Suppressor macrophage (primary cell): ENCODE data around the gene LITAFD.
"Not testable (repeated sequence)": the region's sequence is repeated elsewhere in the genome, so short reads cannot be mapped to it uniquely, and the experiment has no call there.

ENCODE experiments used
- DNase-seq, 4 experiments: peaks; one replicate each; pipeline ENCODE4 v3.0.0-alpha.2; 2020 to 2022

The LITAFD gene

DNA sequence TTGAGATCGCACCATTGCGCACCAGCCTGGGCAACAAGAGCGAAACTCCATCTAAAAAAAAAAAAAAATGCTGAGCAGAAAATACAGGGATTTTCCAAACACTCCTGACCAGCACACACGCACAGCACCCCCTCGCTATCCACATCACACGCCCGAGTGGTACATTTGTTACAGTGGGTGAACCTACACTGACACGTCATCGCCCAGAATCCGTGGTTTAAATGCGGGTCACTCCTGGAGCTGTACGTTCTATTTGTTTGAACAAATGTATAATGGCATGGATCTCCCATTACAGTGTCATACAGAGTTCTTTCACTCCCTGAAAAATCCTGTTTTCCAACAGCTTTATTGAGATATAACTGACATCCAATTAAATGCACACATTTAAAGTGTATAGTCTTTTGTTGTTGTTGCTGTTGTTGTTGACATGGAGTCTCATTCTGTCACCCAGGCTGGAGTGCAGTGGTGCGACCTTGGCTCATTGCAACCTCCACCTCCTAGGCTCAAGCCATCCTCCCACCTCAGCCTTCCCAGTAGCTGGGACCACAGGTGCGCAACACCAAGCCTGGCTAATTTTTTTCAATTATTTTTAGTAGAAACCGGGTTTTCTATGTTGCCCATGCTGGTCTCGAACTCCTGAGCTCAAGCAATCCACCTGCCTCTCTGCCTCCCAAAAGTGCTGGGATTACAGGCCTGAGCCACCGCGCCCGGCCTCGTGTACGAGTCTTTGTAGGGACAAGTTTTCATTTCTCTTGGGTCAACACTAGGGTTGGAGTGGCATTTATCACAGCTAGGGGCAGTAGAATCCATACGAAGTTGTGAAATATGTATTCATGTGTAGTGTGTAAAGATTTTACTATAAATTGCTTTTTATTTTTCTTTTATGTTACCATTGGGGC, 8.9 kb upstream of the LITAFD start:
- no peak for DNase-seq

GRCh38 chr16:8873866-8874195, 8.3 kb upstream of the LITAFD start:
- not testable (repeated sequence) for DNase-seq

DNA sequence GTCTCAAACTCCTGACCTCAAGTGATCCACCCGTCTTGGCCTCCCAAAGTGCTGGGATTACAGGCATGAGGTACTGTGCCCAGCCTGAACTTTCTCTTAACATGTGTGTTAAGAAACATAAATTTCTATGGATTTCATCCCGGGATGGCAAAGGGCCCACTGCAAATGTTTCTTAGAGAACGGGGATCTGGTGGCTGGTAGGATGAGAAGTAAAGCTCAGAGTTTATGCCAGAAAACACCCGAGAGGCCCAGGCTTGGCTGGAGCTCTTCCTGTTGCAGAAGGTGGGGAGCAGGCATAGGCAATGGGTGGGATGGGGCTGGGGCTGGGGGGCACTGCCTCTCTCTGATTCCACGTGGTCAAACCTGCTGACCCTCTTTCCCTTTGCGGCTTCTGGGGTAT, 7.8 kb upstream of the LITAFD start:
- no peak for DNase-seq

- not testable (repeated sequence) for DNase-seq
Observed at GRCh38 chr16:8875317-8875716, 6.8 kb upstream of the LITAFD start.

DNA sequence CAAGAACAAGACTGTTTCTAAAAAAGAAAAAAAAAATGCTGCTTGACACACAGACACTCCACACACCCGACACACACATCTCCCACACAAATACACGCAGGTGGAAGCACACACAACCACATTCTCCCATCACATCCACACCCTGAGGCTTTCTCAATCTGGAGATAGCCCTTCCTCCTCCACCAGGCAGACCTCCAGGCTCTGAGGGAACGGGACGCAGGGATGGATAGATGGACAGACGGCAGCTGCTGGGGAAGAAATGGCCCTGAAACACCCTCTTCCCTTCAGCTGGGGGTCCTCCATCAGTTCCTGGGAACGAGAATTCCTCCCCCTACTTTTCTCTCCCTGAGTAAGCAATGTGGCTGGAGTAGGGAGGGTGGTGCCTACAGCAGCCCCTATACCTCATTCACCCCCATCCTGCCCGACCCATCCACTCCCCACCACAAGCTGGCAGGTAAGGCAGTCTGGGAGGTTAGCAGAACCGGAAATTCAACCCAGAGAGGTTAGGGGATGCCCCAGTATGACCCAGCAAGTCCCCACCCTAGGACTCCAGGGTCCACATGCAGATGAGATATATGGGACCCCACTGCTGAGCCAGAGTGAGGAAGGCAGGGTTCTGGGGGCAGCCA, 4.1 kb upstream of the LITAFD start:
- DNase-seq, result no peak

GRCh38 chr16:8878523-8878911, 3.6 kb upstream of the LITAFD start:
- no peak for DNase-seq

DNA sequence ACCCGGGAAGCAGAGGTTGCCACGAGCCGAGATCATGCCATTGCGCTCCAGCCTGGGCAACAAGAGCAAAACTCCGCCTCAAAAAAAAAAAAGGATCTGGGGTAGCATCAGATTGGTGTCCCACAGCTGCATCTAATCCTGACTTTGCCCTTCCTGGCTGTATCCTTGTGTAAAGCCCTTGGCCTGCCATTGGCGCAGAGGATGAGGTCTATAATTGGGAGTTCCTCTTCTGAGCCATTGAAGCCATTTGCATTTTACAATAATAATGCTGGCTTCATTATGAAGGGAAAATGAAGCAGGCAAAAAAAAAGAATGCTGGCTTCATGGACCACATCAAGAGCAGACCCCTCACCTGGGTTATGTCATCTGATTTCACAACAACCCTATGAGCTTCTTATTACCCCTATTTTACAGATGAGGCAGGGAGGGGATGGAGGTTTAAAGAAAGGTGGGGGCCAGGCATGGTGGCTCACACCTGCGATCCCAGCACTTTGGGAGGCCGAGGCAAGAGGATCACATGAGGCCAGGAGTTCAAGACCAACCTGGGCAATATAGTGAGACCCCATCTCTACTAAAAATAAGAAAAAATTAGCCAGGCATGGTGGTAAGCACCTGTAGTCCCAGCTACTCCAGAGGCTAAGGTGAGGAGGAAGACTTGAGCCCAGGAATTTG, 1.2 kb upstream of the LITAFD start:
- no peak for DNase-seq

GRCh38 chr16:8882725-8883377, 700 bp downstream of the LITAFD start:
- no peak for DNase-seq

- DNase-seq, result no peak
Observed at GRCh38 chr16:8885674-8886592, 3.8 kb downstream of the LITAFD start.

GRCh38 chr16:8886593-8887430, 4.7 kb downstream of the LITAFD start:
- DNase-seq, result no peak

- DNase-seq, result no peak
Observed at GRCh38 chr16:8887431-8887765, 5.2 kb downstream of the LITAFD start.

DNA sequence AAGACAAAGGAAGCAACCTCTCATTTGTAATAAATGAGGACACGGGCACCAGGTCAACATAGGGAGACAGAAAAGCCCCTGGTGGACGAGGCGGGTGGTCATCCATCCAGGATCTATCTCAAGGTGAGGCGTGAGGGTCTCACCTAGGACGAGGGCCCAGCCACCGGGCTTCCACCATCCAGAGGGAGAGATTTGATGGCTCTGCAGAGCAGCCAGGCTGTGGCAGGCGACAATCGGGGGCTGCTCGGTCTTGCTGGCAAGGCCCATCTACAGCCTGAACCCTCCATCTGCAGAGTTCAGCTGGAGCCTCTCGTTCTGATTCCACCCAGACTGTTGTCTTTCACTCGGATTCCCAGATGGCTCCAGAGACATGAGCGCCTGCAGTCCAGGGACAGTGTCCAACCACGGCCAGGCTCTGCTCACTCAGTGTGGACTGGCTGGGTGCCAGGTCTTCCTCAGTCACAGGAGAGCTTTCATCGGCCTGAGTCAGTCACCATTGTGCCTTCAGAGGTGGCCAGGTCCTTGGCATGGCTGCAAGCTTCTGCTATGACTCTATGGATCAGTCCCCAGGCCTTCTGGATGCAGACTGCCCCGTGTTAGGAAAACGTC, 5.9 kb downstream of the LITAFD start:
- DNase-seq, result no peak

DNA sequence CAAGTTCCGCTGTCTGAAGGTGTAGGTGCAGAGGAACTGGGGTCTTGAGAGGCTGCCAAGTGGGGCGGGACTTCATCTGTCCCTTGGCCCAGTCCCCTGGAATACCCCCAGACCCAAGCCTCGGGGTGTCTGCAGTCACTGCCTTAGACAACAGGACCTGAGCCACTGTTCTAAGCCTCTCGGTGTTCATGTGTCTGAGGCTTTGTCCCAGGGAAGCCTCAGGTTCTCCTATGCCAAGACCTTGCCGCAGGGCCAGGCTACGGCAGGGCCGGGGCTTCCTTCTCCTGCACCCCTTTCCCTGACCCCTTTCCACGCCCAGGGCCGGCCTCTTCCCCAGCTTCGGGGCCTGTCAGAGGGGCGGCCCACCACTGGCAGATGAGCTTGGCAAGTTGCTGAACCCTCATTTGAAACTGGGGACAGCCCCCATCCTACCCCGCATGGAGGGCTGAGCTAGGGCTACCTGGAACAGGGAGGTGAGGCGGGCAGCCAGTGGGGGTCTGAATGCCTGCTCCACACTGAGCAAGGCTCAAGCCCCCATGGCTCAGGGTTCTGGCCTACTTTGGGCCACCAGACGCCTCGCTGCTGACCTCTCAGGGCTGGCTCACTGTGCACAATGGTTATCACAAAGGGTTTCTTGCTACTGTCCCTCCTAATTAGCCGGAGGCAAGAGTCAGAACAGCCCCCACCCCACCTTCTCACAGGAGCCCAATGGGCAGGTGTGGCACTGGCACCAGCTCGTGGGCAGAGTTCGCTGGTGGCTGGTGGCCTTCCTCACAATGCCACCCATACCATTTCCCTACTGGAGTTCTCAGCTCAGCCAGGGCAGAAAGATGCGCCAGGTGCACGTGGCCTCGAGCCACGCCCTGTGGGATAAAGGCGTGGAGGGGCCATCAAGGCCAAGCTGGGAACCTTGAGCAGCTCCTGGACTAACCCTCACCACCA, 7.1 kb downstream of the LITAFD start:
- no peak for DNase-seq

DNA sequence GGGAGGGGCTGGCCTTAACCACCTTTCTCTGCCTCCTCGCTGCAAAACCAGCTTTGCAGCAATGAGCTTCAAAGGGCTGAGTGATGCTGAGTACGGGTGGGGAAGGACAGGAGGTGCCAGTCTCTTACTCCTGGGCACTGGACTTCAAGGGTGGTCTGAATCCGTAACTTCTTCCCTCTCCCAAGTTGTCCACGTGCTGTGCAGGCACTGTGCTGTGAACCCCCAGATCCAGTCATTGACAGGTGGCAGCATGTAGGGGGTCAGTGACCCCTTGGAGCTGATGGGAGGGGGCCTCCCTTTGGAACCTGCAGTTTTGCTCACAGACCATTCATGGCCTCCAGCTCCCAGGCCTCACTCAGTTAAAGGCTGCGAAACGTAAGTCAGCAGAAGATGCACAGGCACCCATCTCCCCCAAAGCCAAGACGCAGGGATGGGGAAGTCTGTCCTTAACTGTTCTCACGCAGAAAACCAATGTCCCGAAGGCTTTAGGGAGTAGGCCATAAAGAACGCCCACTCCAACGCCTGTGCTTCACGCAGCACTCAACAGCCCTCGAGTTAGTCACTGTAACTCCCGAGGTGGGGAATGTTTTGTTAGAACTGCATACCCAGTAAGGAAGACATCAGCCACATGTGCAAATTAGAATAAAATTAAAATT, 7.9 kb downstream of the LITAFD start:
- no peak for DNase-seq

GRCh38 chr16:8890549-8890921, 8.4 kb downstream of the LITAFD start:
- DNase-seq, result no peak

DNA sequence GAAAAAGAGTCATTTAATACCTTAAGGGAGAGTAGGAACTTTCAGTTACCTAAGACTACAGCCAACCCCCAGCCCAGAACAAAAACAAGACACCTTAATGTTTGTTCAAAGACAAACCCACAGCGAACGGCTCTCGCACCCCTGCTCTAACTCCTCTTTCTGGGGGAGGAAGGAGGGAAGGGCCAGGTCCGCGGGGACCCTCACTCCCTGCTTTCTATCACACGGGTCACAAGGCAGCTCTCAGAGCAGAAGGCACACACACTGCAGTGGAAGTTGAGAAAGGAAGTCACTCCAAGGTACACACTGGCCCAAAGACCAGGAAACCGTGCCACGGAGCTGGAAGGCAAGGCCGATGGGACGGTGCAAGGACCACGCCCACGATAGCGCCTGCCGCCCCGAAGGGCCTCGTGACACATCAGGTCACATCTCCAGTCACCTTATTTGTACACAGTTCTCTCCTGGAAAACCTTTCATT, 10.0 kb downstream of the LITAFD start:
- no peak for DNase-seq

DNA sequence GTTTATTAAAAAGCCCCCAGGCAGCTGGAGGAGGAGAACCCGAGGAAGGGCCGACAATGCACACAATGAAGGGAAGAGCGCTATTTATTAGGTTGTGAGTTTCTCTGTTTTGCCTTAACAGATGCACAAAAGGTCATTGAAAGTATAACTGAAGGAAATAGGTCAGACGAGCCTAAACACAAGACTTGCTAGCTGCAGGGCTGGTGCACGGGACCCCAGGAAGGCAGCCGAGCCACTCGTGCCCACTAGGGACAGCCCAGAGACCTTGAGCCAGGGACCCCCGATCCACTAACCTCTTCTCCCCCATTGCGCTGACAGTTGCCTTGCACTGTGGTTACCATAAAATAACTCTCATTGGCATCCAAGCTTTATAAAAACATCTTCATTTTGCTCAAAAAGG, 11.3 kb downstream of the LITAFD start:
- no peak for DNase-seq

- DNase-seq, result no peak
Observed at GRCh38 chr16:8893976-8894690, 12.0 kb downstream of the LITAFD start.
